Natural killer cell treated with Interleukin-12 subunit alpha and Interleukin-12 subunit beta and Interleukin-15 and Interleukin-18, amount 100 ng/mL, for 72 hours (primary cell): ENCODE results near the gene AMZ2. TPM values are rescaled to one million over a fixed set of nuclear protein-coding genes. Genes with fewer than 3 reads are reported as not detected.
"Not testable (repeated sequence)": the region's sequence is repeated elsewhere in the genome, so short reads cannot be mapped to it uniquely, and the experiment has no call there.

Source experiments
- ATAC-seq, 2 donors: fragments of 150-1000 bp; cut with Tn5 transposase in 1 of 2; sonication (Bioruptor Pico), chemical (Tn5 transposase) in 1 of 2; 2 replicates each; pipeline ENCODE4 v1.10.0; 2021
- DNase-seq: peaks from one replicate; pipeline ENCODE4 v3.0.0; 2022; ENCODE audit warnings: low spot score
- H3K27ac Mint-ChIP-seq, 2 donors: 1 replicate in 1 of 2; 2 replicates in 1 of 2; pipeline ENCODE4 v1.8.0; 2022; ENCODE audit warnings: mixed read lengths in 2 of 2, mild to moderate bottlenecking in 1 of 2, moderate library complexity in 1 of 2
- H3K27me3 Mint-ChIP-seq, 2 donors: 1 replicate in 1 of 2; 2 replicates in 1 of 2; pipeline ENCODE4 v1.8.0; 2022; ENCODE audit warnings: mixed read lengths in 2 of 2
- H3K36me3 Mint-ChIP-seq: one replicate; pipeline ENCODE4 v1.8.0; 2022; ENCODE audit warnings: mixed read lengths
- H3K4me1 Mint-ChIP-seq, 2 donors: 1 replicate in 1 of 2; 2 replicates in 1 of 2; pipeline ENCODE4 v1.8.0; 2022; ENCODE audit warnings: low read depth in 2 of 2, mixed read lengths in 2 of 2, mild to moderate bottlenecking in 1 of 2
- H3K4me3 Mint-ChIP-seq: one replicate; pipeline ENCODE4 v1.8.0; 2022; ENCODE audit warnings: mixed read lengths
- H3K9me3 Mint-ChIP-seq: 2 replicates; pipeline ENCODE4 v1.8.0; 2022; ENCODE audit warnings: mixed read lengths
- total RNA-seq, 2 donors: library from RNA; stranded (reverse); gene quantifications; one replicate each; pipeline ENCODE4 v1.2.3, GENCODE V29; 2022

Gene AMZ2
- total RNA-seq, 2 donors from 2014 or later, result 47.1 to 62.2 TPM

DNA sequence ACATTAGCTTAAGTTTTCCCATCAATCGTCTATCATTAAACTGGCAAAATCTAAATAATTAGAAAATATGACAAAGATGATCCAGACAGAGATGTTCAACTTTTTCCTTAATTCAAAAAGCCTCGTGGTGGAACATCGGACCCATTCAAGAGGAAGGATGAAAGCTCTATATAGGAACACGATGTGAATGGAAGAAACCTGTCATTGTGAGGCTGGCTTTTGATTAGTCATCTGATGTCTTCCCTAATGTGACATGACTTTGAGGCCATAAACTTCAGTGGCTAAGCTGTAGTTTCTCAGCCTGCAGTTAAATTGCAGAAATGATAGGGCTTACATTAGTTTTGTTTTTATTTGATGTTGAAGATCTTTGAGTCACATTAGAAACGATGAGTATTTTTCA, 1.0 kb downstream of the AMZ2 start:
- Mint-ChIP-seq H3K27ac (peak overlapping the region; percentile 97 to 98), H3K27me3 (no peaks in the 10 kb centered on the region), H3K4me1 (peaks cover 35 to 40% of the 10 kb centered on the region in 2 donors), H3K9me3 (no peaks in the 10 kb centered on the region), H3K4me3 (peak overlapping the region; percentile 88), H3K36me3 (peaks cover 6% of the 10 kb centered on the region)
- ATAC-seq (no peak), DNase-seq (no peak)

DNA sequence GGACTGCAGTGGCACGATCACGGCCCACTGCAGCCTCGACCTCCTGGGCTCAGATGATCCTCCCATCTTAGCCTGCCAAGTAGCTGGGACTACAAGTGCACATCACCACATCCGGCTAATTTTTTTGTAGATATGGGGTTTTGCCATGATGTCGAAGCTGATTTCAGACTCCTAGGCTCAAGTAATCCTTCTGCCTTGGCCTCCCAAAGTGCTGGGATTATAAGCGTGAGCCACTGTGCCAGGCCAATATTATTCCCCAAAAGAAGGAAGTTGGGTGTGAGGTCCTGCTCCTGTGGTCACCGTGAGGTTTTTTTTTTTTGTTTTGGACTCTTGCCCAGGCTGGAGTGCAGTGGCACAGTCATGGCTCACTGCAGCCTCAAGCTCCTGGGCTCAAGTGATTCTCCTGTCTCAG, 1.5 kb downstream of the AMZ2 start:
- Mint-ChIP-seq H3K36me3 (peaks cover 6% of the 10 kb centered on the region), H3K27ac (peak overlapping the region; percentile 97 to 98), H3K4me3 (peak overlapping the region; percentile 88), H3K4me1 (peaks cover 39 to 45% of the 10 kb centered on the region in 2 donors), H3K9me3 (no peaks in the 10 kb centered on the region), H3K27me3 (no peaks in the 10 kb centered on the region)
- no peak for ATAC-seq
- no peak for DNase-seq

DNA sequence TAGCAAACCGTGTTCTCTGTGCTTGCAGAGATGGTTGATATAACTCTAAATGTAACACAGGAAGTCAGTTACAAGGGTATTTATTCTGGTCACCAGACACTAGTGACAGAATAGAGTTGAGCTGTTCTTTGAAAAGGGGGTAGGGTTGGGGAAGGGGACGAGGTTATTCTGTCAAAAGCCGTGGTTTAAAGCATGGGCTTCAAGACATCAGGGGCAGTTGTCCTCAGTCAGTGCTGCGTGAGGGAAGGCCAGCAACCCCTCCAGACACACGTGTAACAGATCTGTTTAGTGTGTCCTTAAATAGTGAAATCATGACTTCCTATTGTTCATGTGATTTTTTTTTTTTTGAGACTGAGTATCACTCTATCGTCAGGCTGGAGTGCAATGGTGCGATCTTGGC, 5.6 kb downstream of the AMZ2 start:
- ATAC-seq, result peak; percentile 75 to 79
- Mint-ChIP-seq H3K27ac (peak overlapping the region; percentile 92 to 96), H3K4me1 (peaks cover 62 to 63% of the 10 kb centered on the region in 2 donors), H3K4me3 (peak overlapping the region; percentile 80)
- not testable (repeated sequence) for H3K36me3 Mint-ChIP-seq, H3K27me3 Mint-ChIP-seq, DNase-seq, H3K9me3 Mint-ChIP-seq

DNA sequence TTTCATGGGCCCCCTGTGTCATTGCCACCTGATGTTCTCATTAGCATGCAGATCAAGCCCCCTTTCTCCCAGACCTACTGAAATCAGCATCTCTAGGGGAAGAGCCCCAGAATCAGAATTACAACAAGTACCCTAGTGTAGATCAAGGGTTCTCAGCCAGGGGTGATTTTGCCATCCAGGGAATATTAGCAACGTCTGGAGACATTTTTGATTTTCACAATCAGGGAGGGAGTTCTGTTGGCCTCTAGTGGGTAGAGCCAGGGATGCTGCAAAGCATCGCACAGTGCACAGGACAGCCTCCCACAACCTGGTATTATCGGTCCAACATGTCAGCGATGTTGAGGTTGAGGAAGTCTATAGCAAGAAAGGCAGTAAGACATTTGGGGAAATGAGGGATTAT, 7.3 kb downstream of the AMZ2 start:
- Mint-ChIP-seq H3K36me3 (peaks cover 6% of the 10 kb centered on the region), H3K27ac (peak overlapping the region; percentile 92 to 96), H3K4me1 (peaks cover 60 to 65% of the 10 kb centered on the region in 2 donors), H3K27me3 (no peaks in the 10 kb centered on the region), H3K9me3 (no peaks in the 10 kb centered on the region), H3K4me3 (peak overlapping the region; percentile 75)
- no peak for ATAC-seq
- no peak for DNase-seq

DNA sequence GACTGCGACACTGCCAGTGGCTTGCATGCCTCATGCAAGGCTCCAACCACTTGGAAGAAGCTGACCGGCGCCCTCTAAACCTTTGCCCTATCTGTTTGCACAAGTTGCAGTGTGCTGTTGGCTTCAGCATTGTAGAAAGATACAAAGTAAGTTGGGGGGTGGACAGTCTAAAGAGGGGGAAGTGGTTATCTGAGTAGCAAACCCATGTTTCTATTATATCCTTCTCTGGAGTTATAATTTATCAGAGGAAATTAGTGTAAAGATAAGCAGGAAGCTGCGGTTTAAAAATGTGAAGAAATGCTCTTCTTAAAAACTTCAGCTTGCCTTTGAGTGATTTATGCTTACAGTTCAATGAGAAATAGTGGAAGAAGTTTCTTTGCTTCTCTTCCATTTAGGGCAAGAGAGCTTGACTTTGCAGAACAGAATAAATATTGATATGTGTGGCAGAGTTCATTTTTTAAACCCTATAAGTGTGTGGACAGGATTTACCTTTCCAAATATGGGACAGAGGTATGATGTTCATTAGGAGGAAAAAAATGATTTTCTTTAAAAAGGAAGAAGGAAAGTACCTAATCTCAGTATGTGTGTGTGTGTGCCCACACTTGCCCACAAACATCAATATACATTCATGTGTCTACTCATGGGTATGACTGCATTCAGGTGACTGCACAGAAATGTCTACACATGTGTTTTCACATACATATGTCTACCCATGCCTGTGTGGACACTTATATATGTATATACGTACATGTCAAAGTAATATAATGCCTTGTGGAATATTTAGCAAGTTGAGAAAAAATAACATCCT, 8.1 kb downstream of the AMZ2 start:
- Mint-ChIP-seq H3K27me3 (no peaks in the 10 kb centered on the region), H3K9me3 (no peaks in the 10 kb centered on the region), H3K36me3 (peaks cover 6% of the 10 kb centered on the region), H3K27ac (peak overlapping the region; percentile 92 to 96), H3K4me3 (peak overlapping the region; percentile 75), H3K4me1 (peaks cover 61 to 71% of the 10 kb centered on the region in 2 donors)
- DNase-seq (no peak), ATAC-seq (peak in 1 of 2 donors; percentile 62)

DNA sequence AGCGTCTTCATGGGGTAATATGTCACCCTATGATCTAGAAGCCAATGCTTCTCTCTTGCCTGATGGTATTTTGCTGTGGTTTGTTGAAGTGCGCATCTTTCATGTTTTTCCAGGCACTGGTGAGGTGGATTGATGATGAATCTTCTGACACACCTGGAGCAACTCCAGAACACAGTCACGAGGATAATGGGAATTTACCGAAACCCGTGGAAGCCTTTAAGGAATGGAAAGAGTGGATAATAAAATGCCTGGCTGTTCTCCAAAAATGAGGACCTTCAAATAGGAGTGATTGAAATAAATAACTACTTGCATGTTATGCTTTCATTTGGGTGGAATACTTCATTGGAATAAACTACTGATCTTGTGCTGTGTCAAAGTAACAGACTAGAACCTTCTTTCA, 8.9 kb downstream of the AMZ2 start:
- peak overlapping the region; percentile 92 to 96 for H3K27ac Mint-ChIP-seq
- peaks cover 66 to 77% of the 10 kb centered on the region in 2 donors for H3K4me1 Mint-ChIP-seq
- H3K27me3 Mint-ChIP-seq, H3K9me3 Mint-ChIP-seq, ATAC-seq, H3K36me3 Mint-ChIP-seq, DNase-seq: not testable (repeated sequence)
- H3K4me3 Mint-ChIP-seq, result peak overlapping the region; percentile 39

DNA sequence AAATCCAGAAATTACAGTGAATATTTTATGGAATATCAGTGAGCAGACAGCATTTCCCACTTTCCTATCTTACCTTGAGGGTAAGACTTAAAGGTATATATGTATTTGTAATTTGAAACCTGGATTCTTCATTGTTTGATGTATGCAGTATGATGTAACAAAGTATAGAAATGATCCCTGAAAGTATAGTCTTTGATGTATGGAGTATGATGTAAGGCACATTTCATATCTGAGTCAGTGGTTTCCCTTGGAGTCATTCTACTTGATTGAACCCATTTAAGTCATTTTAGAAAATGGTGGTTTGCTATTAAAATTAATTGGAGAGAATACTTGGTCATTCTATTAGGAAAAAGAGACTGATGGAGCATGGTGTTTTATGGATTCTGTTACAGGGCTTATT, 10.1 kb downstream of the AMZ2 start:
- Mint-ChIP-seq H3K36me3 (peaks cover 5% of the 10 kb centered on the region), H3K4me3 (peak overlapping the region; percentile 39), H3K27me3 (no peaks in the 10 kb centered on the region), H3K27ac (peak overlapping the region; percentile 92 to 96), H3K4me1 (peaks cover 67 to 81% of the 10 kb centered on the region in 2 donors), H3K9me3 (no peaks in the 10 kb centered on the region)
- DNase-seq (no peak), ATAC-seq (no peak)

DNA sequence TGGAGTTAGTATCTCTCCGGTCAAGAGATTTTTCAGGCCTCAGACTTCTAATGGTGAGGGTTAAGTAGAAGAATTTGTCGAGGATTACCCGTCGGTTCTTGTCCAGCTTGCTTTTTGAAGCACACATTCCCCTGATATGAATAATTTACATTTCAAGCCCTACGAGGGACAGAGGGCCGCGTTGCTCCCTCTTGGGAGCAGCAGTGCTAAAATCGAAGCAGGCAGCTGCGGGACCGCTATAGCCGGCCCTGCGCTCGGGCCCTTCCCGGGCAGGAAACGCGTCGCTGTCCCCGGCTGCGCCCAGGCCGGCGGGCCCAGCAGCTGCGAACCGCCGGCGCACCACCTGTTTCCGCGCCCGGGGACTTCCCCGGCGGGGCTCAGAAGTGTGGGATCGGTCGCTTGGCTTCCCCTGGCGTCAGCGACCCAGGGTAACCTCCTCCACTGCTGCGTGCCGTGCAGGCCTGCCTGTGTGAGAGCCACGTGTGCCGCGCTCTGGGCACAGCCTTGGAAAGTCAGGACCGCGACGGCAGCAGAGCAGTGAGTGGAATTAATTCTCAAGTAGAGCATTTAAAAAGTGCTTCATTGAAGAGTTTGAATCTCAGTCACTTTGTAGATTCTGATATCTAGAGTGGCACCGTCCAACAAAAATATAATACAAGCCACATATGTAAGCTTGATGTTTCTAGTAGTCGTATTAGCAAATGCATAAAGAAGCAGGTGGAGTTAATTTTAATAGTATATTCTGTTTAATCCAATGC, 11.2 kb downstream of the AMZ2 start:
- peak overlapping the region; percentile 92 to 96 for H3K27ac Mint-ChIP-seq
- not testable (repeated sequence) for H3K27me3 Mint-ChIP-seq, H3K9me3 Mint-ChIP-seq, H3K36me3 Mint-ChIP-seq
- ATAC-seq (peak; percentile 97), DNase-seq (peak; percentile 89)
- peaks cover 62 to 76% of the 10 kb centered on the region in 2 donors for H3K4me1 Mint-ChIP-seq
- peak overlapping the region; percentile 60 for H3K4me3 Mint-ChIP-seq

DNA sequence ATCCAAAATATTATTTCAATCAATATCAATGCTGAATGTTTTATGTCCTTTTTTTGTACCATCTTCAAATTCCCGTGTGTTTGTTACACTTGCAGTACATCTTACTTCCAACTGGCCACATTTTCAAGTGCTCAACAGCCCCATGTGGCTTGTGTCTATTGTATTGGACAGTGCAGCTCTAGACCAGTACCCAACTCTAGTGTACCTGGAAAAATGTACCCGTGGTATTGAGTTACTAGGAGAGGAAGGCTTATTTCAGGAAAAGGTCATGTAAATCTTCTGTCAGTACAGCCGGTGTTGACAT, 11.8 kb downstream of the AMZ2 start:
- not testable (repeated sequence) for H3K27me3 Mint-ChIP-seq, H3K9me3 Mint-ChIP-seq, DNase-seq, ATAC-seq, H3K36me3 Mint-ChIP-seq
- Mint-ChIP-seq H3K27ac (peak overlapping the region; percentile 92 to 96), H3K4me3 (peak overlapping the region; percentile 60), H3K4me1 (peaks cover 59 to 71% of the 10 kb centered on the region in 2 donors)

DNA sequence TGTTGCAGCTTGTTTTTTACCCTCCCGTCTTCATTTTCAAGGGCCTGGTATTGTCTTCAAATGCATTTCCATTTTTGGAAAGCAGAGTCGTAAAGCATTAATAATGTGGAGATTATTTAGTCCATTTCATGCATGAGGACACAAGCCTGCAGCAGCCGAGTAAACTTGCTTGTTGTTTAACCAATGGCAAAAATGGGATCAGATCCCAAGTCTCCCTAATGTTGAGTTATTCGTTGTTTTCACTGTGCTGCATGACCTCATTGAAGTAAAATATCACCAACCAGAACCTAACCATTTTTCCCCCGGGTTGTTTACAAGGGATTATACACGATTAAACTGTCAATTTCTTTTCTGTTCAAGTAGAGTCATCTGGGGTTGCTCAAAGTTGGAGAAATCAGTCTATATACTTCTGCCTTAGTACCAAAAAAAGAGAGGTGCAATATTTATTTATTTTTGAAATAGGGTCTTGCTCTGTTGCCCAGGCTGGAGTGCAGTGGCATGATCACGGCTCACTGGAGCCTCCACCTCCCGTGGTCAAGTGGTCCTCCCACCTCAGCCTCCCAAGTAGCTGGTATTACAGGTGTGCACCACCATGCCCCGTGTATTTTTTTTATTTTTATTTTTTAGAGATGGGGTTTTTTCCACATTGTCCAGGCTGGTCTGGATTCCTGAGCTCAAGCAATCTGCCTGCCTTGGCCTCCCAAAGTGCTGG, 12.4 kb downstream of the AMZ2 start:
- Mint-ChIP-seq H3K27me3 (no peaks in the 10 kb centered on the region), H3K36me3 (no peaks in the 10 kb centered on the region), H3K9me3 (no peaks in the 10 kb centered on the region), H3K4me3 (peak overlapping the region; percentile 60), H3K4me1 (peaks cover 55 to 65% of the 10 kb centered on the region in 2 donors), H3K27ac (peak overlapping the region; percentile 92 to 96)
- no peak for DNase-seq
- no peak for ATAC-seq

DNA sequence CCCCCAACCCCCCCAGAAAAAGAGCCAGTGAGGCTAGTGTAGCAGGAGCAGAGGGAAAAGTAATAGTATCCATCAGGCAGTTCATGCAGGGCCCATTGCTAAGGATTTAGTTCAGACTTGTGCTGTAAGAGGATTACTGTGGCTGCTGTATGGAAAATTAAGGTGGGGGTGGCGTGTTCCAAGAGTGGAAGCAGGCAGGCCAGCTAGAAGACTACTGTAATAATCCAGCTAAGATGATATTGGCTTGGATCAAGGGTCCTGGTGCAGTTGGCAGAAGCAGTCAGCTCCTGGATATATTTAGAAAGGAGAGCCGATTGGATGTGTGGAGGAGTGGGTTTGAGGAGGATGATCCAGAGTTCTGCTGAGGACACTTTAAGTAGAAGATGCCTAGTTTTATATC, 14.6 kb downstream of the AMZ2 start:
- not testable (repeated sequence) for DNase-seq, H3K27me3 Mint-ChIP-seq, H3K36me3 Mint-ChIP-seq, ATAC-seq, H3K9me3 Mint-ChIP-seq, H3K4me3 Mint-ChIP-seq
- Mint-ChIP-seq H3K27ac (peak overlapping the region in 1 of 2 donors; percentile 3), H3K4me1 (peaks cover 40 to 52% of the 10 kb centered on the region in 2 donors)

DNA sequence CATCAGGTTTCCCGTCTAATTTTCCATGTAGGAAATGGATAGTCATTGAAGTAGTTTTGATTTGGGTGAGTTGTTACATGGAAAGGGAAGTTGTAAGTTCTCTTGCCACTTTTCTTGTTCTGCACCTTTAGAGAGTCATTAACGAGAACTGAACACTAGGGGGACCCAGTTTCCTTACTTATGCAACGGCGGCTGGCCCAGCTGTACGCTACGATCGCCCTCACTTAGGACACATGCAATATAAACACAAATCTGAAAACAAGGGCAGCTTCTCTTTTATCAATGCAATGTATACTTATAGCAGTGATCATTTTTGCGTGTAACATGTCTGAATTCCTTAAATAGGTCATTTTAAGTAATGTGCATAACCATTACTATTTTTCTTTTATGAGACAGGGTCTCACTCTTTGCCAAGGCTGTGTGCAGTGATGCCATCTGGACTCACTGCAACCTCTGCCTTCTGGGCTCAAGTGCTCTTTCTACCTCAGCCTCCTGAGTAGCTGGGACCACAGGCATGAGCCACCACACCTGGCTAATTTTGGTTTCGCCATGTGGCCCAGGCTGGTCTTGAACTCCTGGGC, 15.3 kb downstream of the AMZ2 start:
- not testable (repeated sequence) for H3K36me3 Mint-ChIP-seq, DNase-seq, H3K4me3 Mint-ChIP-seq, H3K27me3 Mint-ChIP-seq, H3K9me3 Mint-ChIP-seq
- Mint-ChIP-seq H3K27ac (peak overlapping the region in 1 of 2 donors; percentile 3), H3K4me1 (peaks cover 35 to 49% of the 10 kb centered on the region in 2 donors)
- ATAC-seq, result peak; percentile 42 to 63

DNA sequence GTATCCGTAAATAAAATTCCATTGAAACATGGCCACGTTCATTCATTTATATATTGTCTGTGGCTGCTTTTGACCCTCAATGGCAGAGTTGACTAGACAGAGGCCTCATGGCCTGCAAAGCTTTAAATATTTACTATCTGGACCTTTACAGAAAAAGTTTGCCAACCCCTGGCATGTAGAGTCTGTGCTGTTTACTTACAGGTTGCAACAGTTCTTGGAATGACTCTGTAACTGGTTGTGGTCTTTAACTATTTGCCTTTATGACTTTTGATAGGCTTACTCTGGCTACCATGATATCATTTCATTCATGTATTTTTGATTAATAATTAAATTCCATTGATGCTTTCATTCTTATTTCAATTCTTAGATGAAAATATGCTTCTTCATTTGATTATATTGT, 18.0 kb downstream of the AMZ2 start:
- H3K9me3 Mint-ChIP-seq, DNase-seq, H3K27me3 Mint-ChIP-seq, H3K36me3 Mint-ChIP-seq: not testable (repeated sequence)
- Mint-ChIP-seq H3K4me1 (peaks cover 24 to 32% of the 10 kb centered on the region in 2 donors), H3K4me3 (peak overlapping the region; percentile 21), H3K27ac (peak overlapping the region; percentile 41 to 54)
- peak; percentile 54 to 79 for ATAC-seq
